Astrocyte of the spinal cord (primary cell): ENCODE data around the gene TXNIP.

Source experiments
- DNase-seq: peaks from one replicate; pipeline ENCODE4 v3.0.0; 2011; ENCODE audit warnings: low read depth, low spot score
- H3K4me3 ChIP-seq: 2 replicates; pipeline ENCODE4 v1.5.1; 2011; ENCODE audit warnings: low read depth, mild to moderate bottlenecking, low read length, moderate library complexity
- in situ Hi-C: cut with HindIII; loops from 2 replicates; pipeline ENCODE4 v1.10.0; 2017; ENCODE audit warnings: low sequenced_read_pairs
- TF ChIP-seq, protein P1 (sequence below): IDR thresholded peaks from 2 replicates; pipeline ENCODE4 v1.5.1; 2012; ENCODE audit warnings: low read depth, mild to moderate bottlenecking, low read length, inconsistent platforms

The TXNIP gene

DNA sequence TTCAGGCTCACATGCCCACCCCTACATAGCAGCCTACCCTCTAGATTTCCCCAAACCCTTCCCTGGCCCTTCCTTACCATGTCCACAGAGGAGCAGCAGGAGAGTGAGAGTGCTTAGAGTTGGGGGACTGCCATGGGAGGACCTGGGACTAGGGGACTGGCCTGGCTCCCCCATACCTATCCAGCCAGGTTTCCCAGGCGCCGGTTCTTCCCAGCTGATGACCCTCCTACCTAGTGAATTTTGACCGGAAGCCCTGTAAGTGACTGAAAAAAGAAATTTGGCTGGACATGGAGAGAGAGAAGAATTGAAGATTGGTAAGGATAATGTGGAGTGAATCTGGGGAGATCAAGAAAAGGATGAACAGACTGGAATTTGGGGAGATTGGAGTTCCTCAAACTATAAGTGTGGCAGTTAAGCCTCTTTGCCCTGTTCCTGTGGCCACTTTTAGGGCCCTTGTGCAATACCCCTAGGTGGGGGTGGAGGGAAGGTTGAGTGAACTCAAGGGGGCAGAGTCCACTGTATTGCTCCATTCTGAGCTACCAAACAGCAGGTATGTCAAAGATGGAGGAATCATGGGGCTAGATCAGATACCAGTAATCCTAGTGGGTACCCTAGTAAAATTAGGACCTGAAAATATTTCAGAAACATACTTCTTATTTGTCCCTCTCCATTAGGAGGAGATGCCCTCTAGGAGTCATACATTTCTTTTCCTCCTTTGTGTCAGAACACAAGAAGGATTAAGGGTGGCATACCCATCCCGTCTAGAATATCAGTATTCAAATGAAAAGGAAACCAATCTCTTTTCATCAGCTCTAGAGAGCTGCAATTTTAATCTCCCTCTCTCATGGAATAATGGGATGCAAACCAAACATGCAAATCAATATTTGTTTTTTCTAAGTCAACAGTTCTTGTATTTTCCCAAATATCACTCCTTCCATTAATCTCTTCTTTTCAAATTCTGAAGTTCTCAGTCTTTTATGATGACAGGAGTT, 24.0 kb upstream of the TXNIP start:
- in situ Hi-C loops, result no loop called here
- H3K4me3 ChIP-seq, result no peak overlapping the region
- DNase-seq, result no peak
- TF ChIP-seq, protein P1, sequence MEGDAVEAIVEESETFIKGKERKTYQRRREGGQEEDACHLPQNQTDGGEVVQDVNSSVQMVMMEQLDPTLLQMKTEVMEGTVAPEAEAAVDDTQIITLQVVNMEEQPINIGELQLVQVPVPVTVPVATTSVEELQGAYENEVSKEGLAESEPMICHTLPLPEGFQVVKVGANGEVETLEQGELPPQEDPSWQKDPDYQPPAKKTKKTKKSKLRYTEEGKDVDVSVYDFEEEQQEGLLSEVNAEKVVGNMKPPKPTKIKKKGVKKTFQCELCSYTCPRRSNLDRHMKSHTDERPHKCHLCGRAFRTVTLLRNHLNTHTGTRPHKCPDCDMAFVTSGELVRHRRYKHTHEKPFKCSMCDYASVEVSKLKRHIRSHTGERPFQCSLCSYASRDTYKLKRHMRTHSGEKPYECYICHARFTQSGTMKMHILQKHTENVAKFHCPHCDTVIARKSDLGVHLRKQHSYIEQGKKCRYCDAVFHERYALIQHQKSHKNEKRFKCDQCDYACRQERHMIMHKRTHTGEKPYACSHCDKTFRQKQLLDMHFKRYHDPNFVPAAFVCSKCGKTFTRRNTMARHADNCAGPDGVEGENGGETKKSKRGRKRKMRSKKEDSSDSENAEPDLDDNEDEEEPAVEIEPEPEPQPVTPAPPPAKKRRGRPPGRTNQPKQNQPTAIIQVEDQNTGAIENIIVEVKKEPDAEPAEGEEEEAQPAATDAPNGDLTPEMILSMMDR, result no peak

DNA sequence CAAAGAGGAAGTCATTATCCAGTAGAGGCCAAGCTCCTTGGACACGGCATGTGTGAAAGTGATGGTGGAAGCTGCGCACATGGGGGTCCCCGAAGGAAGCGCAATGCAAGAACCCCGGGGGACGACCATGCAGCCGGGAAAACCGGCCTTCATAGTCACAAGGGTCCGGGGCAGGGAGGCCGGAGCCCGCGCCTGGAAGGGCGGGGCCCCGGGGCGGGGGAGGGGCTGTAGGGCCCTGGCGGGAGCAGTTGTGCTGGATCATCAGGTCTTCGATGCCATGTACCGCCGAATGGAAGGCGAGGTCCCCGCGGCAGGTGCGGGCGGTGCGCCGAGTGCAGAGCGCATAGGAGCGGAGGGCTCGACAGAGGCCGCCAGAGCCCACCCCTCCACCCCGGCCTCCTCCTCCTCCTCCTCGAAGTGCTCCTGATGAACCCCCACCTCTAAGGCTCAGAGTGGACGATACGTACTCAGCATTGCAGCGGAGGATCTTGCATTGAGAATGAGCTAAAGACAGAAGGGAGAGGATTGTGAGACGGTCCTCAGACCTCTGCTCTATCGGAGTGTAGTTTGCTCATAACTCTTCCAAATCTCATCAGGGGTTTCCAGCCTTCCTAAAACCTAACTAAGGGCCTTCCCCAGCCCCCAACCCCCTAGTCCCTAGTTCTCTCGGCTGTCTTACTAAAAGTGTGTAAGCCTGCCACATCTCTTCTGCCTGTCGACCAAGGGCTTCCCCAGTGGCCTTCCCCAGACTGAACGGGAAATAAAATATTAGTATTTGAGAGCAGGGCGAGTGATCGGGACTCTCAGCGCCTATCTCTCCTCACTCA, 23.1 kb upstream of the TXNIP start:
- H3K4me3 ChIP-seq, result no peak overlapping the region

DNA sequence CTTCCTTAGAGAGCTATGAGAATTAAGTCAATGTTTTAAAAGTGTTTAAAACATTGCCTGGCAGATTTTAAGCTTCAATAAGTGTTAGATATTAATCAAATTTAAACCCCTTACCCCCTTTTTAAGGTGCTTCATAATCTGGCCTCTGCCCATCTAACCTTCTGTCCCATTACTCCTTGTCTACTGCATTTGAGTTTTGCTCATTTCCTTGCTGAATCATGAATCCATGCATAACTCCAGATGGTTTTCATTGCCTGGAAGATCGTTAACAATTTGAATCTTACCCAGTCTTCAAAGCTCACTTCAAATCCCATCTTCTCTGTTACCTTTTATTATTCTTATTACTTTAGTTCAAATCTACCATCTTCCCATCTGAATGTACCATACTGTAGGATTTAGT, 20.5 kb upstream of the TXNIP start:
- no peak overlapping the region for H3K4me3 ChIP-seq
- TF ChIP-seq, protein P1, result no peak
- no peak for DNase-seq
- in situ Hi-C loops, result no loop called here

More for the DNA sequence above, 23.1 kb upstream of the TXNIP start:
- in situ Hi-C loops, result no loop called here
- no peak for DNase-seq
- TF ChIP-seq, protein P1, result no peak

DNA sequence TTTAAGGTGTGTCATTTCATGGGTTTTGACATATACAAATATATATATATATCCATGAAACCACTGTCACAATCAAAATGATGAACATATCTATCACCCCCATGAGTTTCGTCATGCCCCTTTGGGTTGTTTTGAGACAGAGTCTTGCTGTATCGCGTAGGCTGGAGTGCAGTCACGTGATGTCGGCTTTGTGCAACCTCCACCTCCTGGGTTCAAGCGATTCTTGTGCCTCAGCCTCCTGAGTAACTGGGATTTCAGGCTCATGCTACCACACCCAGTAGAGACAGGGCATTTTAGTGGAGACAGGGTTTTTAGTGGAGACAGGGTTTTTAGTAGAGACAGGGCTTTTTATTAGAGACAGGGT, 17.2 kb upstream of the TXNIP start:
- in situ Hi-C loops, result no loop called here

DNA sequence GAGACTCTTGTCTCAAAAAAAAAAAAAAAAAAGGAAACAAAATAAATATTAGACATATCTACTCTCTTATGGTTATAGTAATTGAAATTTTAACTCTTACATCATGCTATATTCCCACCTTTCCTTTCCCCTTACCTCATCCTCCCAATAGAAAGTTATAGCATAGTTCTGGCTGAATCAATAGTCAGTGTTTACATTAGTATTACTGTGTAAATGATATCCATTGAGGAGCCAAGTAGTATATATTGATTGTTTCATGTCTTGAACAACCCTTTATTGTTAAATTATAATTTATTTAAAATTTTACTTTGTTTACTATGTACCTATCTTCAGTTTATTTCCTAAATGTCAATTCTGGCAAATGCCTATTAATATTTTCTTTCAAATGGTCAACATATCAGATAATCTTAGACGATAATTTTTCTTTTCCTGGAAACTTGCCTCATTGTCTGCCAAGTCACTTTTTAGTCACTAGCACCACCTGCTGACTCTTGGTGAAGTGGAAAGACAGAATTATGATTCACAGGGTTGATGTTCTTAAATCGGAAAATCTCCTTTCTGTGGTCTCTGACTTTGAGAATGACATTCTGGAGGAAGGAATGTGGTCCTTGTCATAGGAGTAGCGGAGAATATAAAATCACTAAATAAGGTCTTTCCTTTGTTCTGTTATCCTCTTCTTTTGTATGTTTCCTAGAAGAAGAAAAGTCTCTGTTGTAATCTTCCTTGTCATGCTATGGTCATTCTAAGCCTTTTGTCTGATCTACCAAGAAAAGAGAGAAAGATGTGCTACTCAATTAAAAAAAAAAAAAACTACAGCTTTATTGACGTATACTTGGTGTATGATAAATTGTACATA, 16.6 kb upstream of the TXNIP start:
- DNase-seq, result peak; percentile 87
- in situ Hi-C loops, result no loop called here
- no peak overlapping the region for H3K4me3 ChIP-seq
- TF ChIP-seq, protein P1, result peak; percentile 69

More for the DNA sequence above, 17.2 kb upstream of the TXNIP start:
- TF ChIP-seq, protein P1, result no peak
- no peak for DNase-seq
- no peak overlapping the region for H3K4me3 ChIP-seq
